Suppressor macrophage treated with lipopolysaccharide for 1 hour (primary cell): Measurements from ENCODE around the gene MCC.
A peak's percentile ranks its signal among the peaks of the same experiment; 100 is the strongest.
"Not testable (repeated sequence)": the region's sequence is repeated elsewhere in the genome, so short reads cannot be mapped to it uniquely, and the experiment has no call there.

Experiments used
- DNase-seq, 3 donors: peaks; one replicate each; pipeline ENCODE4 v3.0.0-alpha.2; 2020 to 2022

MCC gene

DNA sequence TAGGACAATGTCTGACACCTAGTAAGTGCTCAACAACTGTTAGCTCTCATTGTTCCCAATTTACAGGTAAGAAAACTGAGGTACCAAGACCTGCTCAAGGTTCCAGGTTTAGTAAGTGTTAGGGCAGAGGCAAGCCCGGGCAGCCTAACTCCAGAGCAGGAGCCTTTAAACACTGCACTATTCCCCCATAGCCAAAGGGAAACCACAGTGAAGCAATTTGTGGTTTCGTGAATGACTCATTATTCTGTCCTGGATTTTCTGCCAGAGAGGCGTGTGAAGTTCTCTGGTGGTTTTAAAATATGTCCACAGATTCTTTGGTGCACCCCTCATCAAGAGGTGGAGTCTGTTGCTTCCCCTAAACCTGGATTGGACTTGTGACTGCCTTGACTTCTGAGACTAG lies 1.0 kb upstream of the MCC start:
- DNase-seq, result peak; percentile 78 to 91 (median 90)

DNA sequence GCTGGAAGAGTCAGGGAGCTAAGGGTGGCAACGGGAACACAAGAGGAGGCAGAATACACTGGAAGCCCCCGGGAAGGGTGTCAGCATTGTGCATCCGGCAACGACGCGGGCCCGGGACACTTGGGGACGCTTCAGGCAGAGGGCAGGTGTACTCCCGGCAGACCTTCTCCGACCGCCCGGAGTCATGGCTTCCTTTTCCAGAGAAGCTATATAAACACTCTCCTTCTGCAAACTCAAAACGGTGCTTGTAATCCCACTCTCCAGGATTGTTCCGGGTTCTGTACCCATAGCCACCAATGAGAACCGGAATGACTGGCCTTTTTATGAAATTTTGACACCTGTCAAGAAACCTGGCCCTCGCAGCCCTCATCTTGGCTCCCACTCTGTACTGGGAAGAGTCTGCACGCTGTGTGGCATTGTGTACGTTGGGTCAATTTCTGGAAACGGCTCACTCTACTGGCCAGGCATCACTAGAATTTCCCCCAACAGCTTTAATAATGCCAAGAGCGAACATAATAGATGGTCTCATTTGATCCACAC lies 462 bp upstream of the MCC start:
- no peak for DNase-seq

GRCh38 chr5:113487416-113487780 lies 855 bp downstream of the MCC start:
- peak; percentile 6 to 25 (median 20) for DNase-seq

GRCh38 chr5:113480243-113480642 lies 8.0 kb downstream of the MCC start:
- DNase-seq, result no peak

- DNase-seq, result no peak
Observed at GRCh38 chr5:113478691-113479090, 9.6 kb downstream of the MCC start.

DNA sequence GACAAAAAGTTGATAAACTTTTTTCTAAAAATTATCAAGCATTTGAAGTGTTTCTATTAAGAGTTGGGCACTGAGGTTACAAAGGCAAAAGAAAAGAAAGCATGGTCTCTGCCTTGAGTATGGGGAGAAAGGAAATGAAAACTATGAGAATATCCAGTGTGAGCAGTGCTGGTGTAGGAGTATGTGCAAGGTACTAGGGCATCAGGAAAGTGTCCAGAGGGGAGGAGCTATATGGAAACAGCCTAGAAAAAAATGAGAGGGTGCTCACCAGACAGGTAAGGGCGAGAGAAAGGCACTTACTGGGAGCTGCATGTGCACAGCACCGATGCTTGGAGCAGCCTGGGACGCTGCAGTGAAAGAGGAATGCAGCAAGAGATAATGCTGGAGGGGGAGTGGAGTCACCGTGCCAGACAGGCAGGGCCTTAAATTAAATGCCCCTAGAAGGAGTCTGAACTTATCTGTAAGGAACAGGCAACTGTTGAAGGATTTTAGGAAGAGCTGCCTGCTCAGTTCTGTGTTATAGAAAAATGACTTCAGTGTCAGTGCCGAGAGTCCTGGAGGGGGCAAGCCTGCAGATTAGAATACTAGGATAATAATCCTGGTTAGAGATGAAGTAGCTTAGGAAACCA lies 14.0 kb downstream of the MCC start:
- no peak for DNase-seq

DNA sequence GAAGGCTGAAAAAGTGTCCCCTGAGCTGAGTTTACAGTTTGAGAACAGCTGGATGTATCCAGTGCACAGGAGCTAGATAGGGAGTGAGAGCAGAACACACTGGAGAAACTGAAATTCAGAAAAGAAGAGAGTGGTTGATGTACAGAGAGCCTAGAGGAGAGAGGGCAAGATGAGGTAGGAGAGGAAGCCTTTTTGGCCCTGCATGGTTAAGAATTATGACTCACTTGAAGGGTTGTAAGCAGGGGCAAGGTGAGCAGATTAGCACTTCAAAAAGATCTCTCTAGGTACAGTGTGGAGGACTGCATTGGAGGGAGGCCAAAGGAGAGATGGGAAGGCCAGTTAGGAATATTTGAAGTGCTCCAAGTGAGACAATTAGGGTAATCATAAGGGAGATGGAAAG lies 25.2 kb downstream of the MCC start:
- no peak for DNase-seq

DNA sequence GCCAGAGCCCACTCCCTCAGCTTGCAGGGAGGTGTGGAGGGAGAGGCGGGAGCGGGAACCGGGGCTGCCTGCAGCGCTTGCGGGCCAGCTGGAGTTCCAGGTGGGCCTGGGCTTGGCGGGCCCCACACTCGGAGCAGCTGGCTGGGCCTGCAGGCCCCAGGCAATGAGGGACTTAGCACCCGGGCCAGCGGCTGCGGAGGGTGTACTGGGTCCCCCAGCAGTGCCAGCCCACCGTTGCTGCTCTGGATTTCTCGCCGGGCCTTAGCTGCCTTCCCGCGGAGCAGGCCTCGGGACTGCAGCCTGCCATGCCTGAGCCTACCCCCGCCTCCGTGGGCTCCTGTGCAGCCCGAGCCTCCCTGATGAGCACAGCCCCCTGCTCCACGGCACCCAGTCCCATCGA lies 31.1 kb downstream of the MCC start:
- not testable (repeated sequence) for DNase-seq

DNA sequence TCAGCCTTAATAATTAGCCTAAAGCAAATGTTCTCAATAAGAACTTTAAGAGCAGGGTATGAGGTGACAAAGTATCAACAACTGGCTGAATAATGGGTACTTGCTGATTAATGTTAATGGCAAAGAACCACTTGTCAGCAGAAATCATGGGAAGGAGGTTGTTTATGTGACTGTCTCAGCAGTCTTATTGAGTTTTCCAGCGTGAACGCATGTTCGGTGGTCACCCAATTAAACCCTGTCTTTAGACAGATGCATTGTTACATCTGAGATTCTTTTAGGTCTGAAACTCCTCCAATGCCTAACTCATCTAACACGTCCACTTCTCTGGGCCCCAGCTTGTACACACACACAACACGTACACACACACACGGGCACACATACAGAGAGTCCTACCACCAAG lies 35.3 kb downstream of the MCC start:
- DNase-seq, result no peak

DNA sequence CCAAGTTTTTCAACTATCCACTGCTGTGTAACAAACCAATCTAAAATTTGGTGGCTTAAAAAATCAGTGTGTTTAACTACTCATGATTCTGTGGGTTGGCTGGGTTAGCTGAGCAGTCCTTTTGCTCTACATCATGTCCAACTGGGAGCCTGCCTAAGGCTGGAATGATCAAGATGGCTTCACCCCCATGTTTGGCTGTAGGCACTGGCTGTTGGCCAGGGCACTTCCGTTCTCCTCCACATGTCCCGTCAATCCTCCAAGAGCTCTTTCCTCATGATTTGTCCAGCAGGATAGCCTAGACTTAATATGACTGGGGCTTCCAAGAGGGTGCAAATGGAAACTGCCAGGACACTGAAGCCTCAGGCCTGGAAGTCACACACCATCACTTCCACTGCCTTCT lies 36.5 kb downstream of the MCC start:
- DNase-seq, result no peak

- DNase-seq, result no peak
Observed at GRCh38 chr5:113450929-113451328, 37.3 kb downstream of the MCC start.

DNA sequence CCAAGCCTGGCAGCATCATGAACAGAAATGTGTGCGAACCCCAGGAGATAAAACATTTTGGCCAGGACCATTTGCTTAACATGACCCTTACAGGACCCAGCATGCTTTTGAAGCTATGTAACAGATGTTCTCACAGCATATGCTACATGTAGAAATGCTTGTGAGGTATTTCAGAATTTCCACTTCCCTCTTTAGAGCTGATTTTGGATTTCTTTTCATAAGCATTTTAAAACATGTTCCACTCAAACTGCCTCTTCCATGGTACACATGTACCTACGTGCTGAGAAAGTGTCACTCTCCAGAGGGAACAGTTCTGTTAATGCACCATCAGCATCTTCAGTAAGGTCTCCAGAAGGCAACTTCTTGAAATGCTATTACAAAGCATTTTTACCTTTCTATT lies 37.8 kb downstream of the MCC start:
- DNase-seq, result no peak

GRCh38 chr5:113448252-113448651 lies 40.0 kb downstream of the MCC start:
- no peak for DNase-seq

- peak in 2 of 3 donors; percentile 17 to 23 for DNase-seq
Observed at GRCh38 chr5:113447498-113448050, 40.7 kb downstream of the MCC start.

DNA sequence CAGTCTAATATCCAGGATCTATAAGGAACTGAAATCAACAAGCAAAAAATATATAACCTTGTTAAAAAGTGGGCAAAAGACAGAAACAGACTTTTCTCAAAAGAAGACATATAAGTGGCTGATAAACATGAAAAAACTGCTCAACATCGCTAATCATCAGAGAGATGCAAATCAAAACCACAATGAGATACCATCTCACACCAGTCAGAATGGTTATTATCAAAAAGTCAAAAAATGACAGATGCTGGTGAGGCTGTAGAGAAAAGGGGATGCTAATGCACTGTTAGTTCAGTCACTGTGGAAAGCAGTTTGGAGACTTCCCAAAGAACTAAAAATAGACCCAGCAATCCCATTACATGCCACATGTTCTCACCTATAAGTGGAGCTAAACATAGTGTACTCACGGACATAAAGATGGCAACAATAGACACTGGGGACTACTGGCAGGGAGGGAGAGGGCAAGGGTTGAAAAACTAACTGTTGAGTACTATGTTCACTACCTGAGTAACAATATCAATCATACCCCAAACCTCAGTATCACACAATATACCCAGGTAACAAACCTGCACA lies 41.8 kb downstream of the MCC start:
- no peak for DNase-seq

GRCh38 chr5:113437111-113437510 lies 51.1 kb downstream of the MCC start:
- no peak for DNase-seq

DNA sequence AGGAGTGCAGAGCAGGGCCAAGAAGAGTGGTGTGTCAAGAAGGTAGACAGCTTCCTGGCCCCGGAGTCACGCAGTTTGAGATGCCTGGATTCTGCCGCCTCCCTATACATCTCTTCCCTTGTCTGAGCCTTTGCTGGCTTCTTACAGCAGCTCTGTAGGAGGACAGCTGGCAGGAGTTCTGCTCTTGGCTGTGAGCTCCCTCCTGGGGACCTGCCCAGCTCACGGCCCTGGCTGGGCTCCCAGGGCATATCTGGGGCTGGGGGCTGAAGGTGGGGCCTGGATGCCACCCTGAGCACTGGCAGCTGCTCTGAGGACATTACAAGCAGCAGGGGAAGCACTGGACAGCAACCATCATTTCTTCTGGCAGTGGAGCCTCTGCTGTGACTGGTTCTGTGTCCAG lies 52.7 kb downstream of the MCC start:
- DNase-seq, result no peak

- no peak for DNase-seq
Observed at GRCh38 chr5:113434889-113435288, 53.4 kb downstream of the MCC start, which contains the start of gene TSSK1B. TSSK1B (minus strand) TSS chr5:113434989; CDS start chr5:113434839, 150 bp downstream.

DNA sequence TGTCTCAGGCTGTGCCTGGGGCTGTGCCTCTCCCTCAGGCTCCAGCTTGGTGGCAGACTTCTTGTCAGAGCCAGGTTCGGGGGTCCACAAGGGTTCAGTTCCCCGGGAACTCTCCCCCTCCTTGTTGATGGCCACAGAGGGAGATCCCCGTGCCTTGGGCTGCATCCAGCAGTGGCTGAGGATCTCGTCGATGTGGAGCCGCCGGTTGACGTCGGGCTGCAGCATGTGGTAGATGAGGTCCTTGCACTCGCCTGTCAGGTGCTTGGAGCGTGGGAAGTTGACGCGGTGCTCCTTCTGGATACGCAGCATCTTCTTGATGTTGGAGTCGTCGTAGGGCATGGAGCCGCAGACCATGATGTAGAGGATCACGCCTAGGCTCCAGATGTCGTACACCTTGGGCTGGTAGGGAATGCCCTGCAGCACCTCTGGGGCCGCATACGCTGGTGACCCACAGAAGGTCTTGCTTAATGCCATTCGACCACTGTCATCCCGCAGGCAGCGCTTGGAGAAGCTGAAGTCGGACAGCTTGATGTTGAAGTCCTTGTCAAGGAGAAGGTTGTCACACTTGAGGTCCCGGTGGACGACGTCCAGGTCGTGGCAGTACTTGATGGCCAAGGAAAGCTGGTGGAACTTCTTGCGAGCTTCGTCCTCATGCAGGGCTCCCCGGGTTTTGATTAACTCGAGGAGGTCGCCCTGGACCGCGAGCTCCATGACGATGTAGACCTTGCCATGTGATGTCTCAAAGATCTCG lies 54.2 kb downstream of the MCC start:
- DNase-seq, result no peak

- DNase-seq, result no peak
Observed at GRCh38 chr5:113433071-113433470, 55.2 kb downstream of the MCC start.

DNA sequence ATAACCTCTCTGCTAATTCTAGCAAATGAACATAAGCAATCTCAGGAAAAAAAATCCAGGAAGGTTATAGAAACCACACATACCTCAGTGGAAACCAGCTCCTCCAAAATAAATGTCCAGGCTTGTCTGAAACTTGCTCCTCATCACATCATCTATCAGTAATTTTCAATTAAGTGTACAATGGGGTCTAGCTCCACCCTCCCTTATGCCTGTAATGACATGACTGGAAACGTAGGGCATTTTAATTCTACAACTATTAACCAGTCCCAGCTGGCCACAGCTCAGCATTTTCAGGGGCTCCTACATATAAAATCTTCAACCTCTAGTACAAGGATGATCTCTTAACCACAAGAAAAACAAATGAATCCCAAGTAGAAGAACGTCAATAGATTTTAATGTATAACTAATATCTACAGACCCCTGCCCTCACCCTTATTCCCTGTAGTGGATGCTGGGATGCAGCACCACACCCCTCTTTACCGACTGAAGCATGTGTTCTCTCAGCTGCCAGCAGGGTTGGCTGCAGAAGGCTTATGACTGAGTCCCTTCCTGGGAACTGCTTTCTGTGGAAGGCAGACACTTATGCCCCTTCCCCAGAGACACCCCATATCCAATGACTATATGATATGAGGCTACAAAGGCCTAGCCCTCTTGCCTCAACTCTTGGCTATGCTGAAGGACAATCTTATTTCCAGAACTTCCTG lies 60.2 kb downstream of the MCC start:
- DNase-seq, result no peak

- DNase-seq, result no peak
Observed at GRCh38 chr5:113425909-113426308, 62.3 kb downstream of the MCC start.

GRCh38 chr5:113421693-113422092 lies 66.6 kb downstream of the MCC start:
- no peak for DNase-seq
